WTC11 (cell line): ENCODE results near the gene ADGB.

ENCODE experiments used
- TF ChIP-seq, protein P1 (sequence below): sonication (generic); formaldehyde crosslinking; IDR thresholded peaks from 2 replicates; pipeline ENCODE4 v1.8.0; 2022; ENCODE audit warnings: mild to moderate bottlenecking, missing genetic modification reagents
- TF ChIP-seq, protein P2 (sequence below): fragments of 200-600 bp; IDR thresholded peaks from 2 replicates; pipeline ENCODE4 v1.8.0; 2022; ENCODE audit warnings: antibody characterized with exemption

DNA sequence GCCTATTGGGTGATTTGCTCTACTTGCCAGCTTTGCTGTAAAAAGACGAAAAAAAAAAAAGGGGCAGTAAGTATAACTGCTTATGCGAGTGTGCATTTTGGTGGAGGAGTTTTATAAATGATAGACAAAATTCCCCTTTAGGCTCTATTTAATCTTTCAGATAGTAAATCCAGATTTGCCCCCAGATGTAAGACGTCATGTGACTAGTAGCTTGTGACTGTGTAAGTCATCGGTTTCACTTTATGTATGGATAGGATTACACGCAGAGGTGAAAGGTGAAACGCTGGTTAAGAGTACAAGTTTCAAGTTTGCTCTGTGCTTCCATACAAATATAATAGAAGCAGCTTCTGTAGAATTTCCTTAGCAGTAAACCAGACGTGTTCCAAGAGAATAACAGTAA lies 47.2 kb upstream of the ADGB start:
- TF ChIP-seq, protein P1, sequence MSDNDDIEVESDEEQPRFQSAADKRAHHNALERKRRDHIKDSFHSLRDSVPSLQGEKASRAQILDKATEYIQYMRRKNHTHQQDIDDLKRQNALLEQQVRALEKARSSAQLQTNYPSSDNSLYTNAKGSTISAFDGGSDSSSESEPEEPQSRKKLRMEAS (CRISPR knock-in tag): no peak
- TF ChIP-seq, protein P2, sequence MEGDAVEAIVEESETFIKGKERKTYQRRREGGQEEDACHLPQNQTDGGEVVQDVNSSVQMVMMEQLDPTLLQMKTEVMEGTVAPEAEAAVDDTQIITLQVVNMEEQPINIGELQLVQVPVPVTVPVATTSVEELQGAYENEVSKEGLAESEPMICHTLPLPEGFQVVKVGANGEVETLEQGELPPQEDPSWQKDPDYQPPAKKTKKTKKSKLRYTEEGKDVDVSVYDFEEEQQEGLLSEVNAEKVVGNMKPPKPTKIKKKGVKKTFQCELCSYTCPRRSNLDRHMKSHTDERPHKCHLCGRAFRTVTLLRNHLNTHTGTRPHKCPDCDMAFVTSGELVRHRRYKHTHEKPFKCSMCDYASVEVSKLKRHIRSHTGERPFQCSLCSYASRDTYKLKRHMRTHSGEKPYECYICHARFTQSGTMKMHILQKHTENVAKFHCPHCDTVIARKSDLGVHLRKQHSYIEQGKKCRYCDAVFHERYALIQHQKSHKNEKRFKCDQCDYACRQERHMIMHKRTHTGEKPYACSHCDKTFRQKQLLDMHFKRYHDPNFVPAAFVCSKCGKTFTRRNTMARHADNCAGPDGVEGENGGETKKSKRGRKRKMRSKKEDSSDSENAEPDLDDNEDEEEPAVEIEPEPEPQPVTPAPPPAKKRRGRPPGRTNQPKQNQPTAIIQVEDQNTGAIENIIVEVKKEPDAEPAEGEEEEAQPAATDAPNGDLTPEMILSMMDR: no peak
